HepG2 (cell line): ENCODE measurements around the gene RTN4. TPM values are rescaled to one million over a fixed set of nuclear protein-coding genes. Genes with fewer than 3 reads are reported as not detected.

Experiments
- CC2D1A ChIP-seq: sonication (generic); formaldehyde crosslinking; IDR thresholded peaks from 2 replicates; pipeline ENCODE4 v1.8.1; 2023; ENCODE audit warnings: mild to moderate bottlenecking, missing genetic modification reagents
- DNMT3B ChIP-seq: conservative IDR thresholded peaks from 2 replicates; pipeline ENCODE4 v1.6.1; 2016; ENCODE audit warnings: missing biosample characterization, control low read depth
- ELF3 ChIP-seq: IDR thresholded peaks from 2 replicates; pipeline ENCODE4 v1.6.1; 2016; ENCODE audit warnings: missing genetic modification reagents, missing compliant biosample characterization
- IKZF4 ChIP-seq: sonication (generic); formaldehyde crosslinking; IDR thresholded peaks from 2 replicates; pipeline ENCODE4 v1.5.1; 2020; ENCODE audit warnings: borderline replicate concordance, mild to moderate bottlenecking, low read depth, missing genetic modification reagents; ENCODE audit errors: not compliant biosample characterization
- KDM6A ChIP-seq: IDR thresholded peaks from 2 replicates; pipeline ENCODE4 v1.6.1; 2016; ENCODE audit warnings: low read depth
- NR2C2 ChIP-seq: sonication (generic); formaldehyde crosslinking; IDR thresholded peaks from 2 replicates; pipeline ENCODE4 v1.4.0; 2020; ENCODE audit warnings: missing genetic modification reagents, mild to moderate bottlenecking, moderate library complexity, borderline replicate concordance
- RFXAP ChIP-seq: sonication (generic); formaldehyde crosslinking; IDR thresholded peaks from 2 replicates; pipeline ENCODE4 v1.4.0; 2020; ENCODE audit warnings: missing genetic modification reagents, borderline replicate concordance
- SP2 ChIP-seq: sonication (generic); formaldehyde crosslinking; IDR thresholded peaks from 2 replicates; pipeline ENCODE4 v1.5.1; 2020; ENCODE audit warnings: mild to moderate bottlenecking, missing genetic modification reagents
- THAP11 ChIP-seq: IDR thresholded peaks from 2 replicates; pipeline ENCODE4 v1.6.1; 2016; ENCODE audit warnings: missing biosample characterization, missing genetic modification reagents
- ZBTB20 ChIP-seq: sonication (generic); formaldehyde crosslinking; IDR thresholded peaks from 2 replicates; pipeline ENCODE4 v1.8.1; 2023; ENCODE audit warnings: missing genetic modification reagents, low read depth, mild to moderate bottlenecking, borderline replicate concordance
- ZNF703 ChIP-seq: sonication (generic); formaldehyde crosslinking; IDR thresholded peaks from 2 replicates; pipeline ENCODE4 v1.5.1; 2020; ENCODE audit warnings: missing genetic modification reagents, mild to moderate bottlenecking, moderate library complexity, borderline replicate concordance
- ZSCAN31 ChIP-seq: sonication (generic); formaldehyde crosslinking; IDR thresholded peaks from 2 replicates; pipeline ENCODE4 v1.5.0; 2020; ENCODE audit warnings: low read depth, mild to moderate bottlenecking, missing genetic modification reagents
- polyA plus RNA-seq, 8 experiments: library from polyadenylated mRNA; depleted of rRNA in 3 of 8; stranded (reverse) in 7 of 8; unstranded in 1 of 8; fragments of >200 nt; fragmentation: Illumina TruSeq in 4 of 8; extraction: Trizol in 4 of 8; gene quantifications; 2 replicates each; pipeline versions ENCODE4 v1.2.1 to v1.2.3, GENCODE V29; 2011 to 2016; ENCODE audit warnings: low read depth in 4 of 8, missing spikeins in 1 of 8, mixed read lengths in 1 of 8; ENCODE audit not compliant: insufficient read depth in 1 of 8
- total RNA-seq, 5 experiments: library from RNA; depleted of rRNA; stranded (reverse); fragments of >200 nt; fragmentation: Illumina TruSeq; extraction: Trizol; gene quantifications; 2 replicates each; pipeline ENCODE4 v1.2.3, GENCODE V29; 2016; ENCODE audit warnings: low read depth in 1 of 5
- TF ChIP-seq, protein P1 (sequence below): sonication (generic); formaldehyde crosslinking; IDR thresholded peaks from 2 replicates; pipeline ENCODE4 v1.9.0; 2022; ENCODE audit warnings: low read depth, missing genetic modification reagents
- TF ChIP-seq, protein P2 (sequence below), 2 experiments: fragments of 450-650 bp in 1 of 2; sonication (generic) in 1 of 2; formaldehyde crosslinking in 1 of 2; IDR thresholded peaks; 2 replicates each; pipeline versions ENCODE4 v1.6.1 to v1.8.0; 2016 to 2022; ENCODE audit warnings: antibody characterized with exemption in 1 of 2, mild to moderate bottlenecking in 1 of 2, missing genetic modification reagents in 1 of 2
- TF ChIP-seq, protein P3 (sequence below): sonication (generic); formaldehyde crosslinking; IDR thresholded peaks from 2 replicates; pipeline ENCODE4 v1.4.0; 2020; ENCODE audit warnings: missing genetic modification reagents
- TF ChIP-seq, protein P4 (sequence below): sonication (generic); IDR thresholded peaks from 2 replicates; pipeline ENCODE4 v1.6.1; 2016; ENCODE audit warnings: low read depth, borderline replicate concordance

The RTN4 gene
- total and polyA plus RNA-seq, 2 of the 13 experiments (the other 11 are each of a cell fraction or from before 2014, with no cell fraction given) = 98.4 to 133 TPM

DNA sequence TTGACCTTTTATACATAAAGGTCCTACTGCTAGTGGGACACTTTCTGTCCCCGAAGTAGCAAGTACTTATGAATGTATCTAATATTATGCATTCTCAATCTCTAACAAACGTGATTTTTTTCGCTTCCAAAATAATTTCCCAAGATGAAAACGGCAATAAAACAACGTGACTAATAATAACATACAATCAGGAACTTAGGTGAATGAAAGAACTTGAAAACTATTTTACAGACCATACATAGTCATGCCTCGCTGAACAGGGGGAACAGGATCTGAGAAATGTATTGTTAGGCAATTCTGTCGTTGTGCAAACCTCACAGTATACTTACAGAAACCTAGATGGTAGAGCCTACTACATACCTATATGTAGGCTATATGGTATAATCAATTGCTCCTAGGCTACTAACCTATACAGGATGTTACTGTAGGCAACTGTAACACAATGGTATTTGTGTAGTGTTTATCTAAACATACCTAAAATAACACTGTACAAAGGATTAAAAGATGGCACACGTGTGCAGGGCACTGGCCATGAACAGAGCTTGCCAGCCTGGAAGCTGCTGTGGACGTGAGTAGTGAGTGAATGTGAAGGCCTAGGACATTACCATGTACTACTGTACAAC is 2.5 kb downstream of the RTN4 start (continued):
- TF ChIP-seq, protein P1, sequence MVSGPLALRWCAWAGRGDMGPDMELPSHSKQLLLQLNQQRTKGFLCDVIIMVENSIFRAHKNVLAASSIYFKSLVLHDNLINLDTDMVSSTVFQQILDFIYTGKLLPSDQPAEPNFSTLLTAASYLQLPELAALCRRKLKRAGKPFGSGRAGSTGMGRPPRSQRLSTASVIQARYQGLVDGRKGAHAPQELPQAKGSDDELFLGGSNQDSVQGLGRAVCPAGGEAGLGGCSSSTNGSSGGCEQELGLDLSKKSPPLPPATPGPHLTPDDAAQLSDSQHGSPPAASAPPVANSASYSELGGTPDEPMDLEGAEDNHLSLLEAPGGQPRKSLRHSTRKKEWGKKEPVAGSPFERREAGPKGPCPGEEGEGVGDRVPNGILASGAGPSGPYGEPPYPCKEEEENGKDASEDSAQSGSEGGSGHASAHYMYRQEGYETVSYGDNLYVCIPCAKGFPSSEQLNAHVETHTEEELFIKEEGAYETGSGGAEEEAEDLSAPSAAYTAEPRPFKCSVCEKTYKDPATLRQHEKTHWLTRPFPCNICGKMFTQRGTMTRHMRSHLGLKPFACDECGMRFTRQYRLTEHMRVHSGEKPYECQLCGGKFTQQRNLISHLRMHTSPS (CRISPR knock-in tag) = peak; percentile 70
- no peak for TF ChIP-seq CC2D1A (CRISPR knock-in tag)
- TF ChIP-seq ZBTB20 (CRISPR knock-in tag) = no peak
- no peak for TF ChIP-seq ZSCAN31 (CRISPR knock-in tag)
- TF ChIP-seq, protein P2, sequence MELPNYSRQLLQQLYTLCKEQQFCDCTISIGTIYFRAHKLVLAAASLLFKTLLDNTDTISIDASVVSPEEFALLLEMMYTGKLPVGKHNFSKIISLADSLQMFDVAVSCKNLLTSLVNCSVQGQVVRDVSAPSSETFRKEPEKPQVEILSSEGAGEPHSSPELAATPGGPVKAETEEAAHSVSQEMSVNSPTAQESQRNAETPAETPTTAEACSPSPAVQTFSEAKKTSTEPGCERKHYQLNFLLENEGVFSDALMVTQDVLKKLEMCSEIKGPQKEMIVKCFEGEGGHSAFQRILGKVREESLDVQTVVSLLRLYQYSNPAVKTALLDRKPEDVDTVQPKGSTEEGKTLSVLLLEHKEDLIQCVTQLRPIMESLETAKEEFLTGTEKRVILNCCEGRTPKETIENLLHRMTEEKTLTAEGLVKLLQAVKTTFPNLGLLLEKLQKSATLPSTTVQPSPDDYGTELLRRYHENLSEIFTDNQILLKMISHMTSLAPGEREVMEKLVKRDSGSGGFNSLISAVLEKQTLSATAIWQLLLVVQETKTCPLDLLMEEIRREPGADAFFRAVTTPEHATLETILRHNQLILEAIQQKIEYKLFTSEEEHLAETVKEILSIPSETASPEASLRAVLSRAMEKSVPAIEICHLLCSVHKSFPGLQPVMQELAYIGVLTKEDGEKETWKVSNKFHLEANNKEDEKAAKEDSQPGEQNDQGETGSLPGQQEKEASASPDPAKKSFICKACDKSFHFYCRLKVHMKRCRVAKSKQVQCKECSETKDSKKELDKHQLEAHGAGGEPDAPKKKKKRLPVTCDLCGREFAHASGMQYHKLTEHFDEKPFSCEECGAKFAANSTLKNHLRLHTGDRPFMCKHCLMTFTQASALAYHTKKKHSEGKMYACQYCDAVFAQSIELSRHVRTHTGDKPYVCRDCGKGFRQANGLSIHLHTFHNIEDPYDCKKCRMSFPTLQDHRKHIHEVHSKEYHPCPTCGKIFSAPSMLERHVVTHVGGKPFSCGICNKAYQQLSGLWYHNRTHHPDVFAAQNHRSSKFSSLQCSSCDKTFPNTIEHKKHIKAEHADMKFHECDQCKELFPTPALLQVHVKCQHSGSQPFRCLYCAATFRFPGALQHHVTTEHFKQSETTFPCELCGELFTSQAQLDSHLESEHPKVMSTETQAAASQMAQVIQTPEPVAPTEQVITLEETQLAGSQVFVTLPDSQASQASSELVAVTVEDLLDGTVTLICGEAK (IDR thresholded peaks at IDR 0.05) = no peak
- TF ChIP-seq, protein P2 (CRISPR knock-in tag; IDR thresholded peaks at IDR 0.05) = no peak
- TF ChIP-seq, protein P3, sequence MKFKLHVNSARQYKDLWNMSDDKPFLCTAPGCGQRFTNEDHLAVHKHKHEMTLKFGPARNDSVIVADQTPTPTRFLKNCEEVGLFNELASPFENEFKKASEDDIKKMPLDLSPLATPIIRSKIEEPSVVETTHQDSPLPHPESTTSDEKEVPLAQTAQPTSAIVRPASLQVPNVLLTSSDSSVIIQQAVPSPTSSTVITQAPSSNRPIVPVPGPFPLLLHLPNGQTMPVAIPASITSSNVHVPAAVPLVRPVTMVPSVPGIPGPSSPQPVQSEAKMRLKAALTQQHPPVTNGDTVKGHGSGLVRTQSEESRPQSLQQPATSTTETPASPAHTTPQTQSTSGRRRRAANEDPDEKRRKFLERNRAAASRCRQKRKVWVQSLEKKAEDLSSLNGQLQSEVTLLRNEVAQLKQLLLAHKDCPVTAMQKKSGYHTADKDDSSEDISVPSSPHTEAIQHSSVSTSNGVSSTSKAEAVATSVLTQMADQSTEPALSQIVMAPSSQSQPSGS (CRISPR knock-in tag) = 0 out of 2 replicates have a peak, but pooled peaks have one; percentile 23
- TF ChIP-seq DNMT3B (CRISPR knock-in tag) = no peak
- TF ChIP-seq SP2 = no peak
- no peak for TF ChIP-seq THAP11
- no peak for TF ChIP-seq KDM6A
- TF ChIP-seq, protein P4, sequence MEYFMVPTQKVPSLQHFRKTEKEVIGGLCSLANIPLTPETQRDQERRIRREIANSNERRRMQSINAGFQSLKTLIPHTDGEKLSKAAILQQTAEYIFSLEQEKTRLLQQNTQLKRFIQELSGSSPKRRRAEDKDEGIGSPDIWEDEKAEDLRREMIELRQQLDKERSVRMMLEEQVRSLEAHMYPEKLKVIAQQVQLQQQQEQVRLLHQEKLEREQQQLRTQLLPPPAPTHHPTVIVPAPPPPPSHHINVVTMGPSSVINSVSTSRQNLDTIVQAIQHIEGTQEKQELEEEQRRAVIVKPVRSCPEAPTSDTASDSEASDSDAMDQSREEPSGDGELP = no peak
- TF ChIP-seq RFXAP = no peak
- TF ChIP-seq NR2C2 (CRISPR knock-in tag) = no peak
- TF ChIP-seq IKZF4 (CRISPR knock-in tag) = no peak
- TF ChIP-seq ELF3 (CRISPR knock-in tag) = peak; percentile 40
- no peak for TF ChIP-seq ZNF703
